HG03439 (cell line): ENCODE data around the gene UPP1.
"Not testable (repeated sequence)": the region's sequence is repeated elsewhere in the genome, so short reads cannot be mapped to it uniquely, and the experiment has no call there.

Source experiments
- ATAC-seq: cut with Tn5 transposase; IDR thresholded peaks from one replicate; pipeline ENCODE4 v1.9.1; 2021; ENCODE audit warnings: mild to moderate bottlenecking, moderate library complexity; ENCODE audit not compliant: unreplicated experiment

UPP1 gene

DNA sequence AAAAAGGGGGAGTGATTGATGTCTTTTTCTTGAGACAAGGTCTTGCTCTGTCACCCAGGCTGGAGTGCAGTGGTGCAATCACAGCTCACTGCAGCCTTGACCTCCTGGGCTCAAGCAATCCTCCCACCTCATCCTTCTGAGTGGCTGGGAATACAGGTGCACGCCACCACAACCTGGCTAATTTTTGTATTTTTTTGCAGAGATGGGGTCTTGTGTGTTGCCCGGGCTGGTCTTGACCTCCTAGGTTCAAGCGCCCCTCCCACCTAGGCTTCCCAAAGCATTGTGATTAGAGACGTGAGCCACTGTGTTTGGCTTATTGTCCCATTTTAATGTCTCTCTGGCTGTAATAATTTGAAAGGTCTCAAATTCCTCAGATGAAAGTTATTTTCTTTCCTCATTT lies 21.8 kb downstream of the UPP1 start:
- ATAC-seq = no peak

- ATAC-seq = no peak
Observed at GRCh38 chr7:48111596-48111995, 22.5 kb downstream of the UPP1 start.

DNA sequence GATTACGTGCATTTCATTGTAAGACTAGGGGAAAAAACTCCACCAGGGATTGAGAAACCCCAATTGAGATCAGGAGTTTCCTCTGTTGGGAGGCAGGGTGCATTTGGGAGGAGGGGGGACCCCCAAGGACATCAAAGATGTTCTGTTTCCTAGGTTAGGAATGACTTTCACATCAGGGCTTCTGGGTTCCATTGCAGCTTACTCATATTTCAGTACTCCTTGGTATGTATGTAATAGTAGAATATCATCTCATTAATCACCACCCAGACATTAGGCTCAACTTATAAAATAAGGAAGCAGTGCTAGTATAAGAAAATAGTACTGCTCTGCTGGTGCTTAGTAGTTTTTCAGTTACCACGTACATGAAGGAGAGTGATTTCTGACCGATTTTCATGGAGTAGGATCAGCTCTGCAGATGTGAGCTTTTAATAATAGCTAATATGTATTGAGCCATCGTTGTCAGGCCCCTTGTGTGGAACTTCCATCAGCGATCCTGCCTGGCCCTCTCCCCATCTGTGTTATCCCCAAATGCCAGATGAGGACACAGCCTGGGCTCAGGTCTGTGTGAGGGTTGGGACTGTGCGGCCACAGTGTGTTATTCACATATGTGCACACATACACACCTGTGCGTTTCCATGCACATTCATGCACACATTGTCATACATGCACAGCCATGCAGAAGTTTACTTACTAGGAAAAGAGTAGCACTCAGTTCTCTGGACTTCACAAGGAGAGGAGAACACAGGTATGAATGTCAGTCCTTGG lies 23.5 kb downstream of the UPP1 start:
- ATAC-seq = no peak

GRCh38 chr7:48113275-48113674 lies 24.2 kb downstream of the UPP1 start:
- ATAC-seq = no peak

DNA sequence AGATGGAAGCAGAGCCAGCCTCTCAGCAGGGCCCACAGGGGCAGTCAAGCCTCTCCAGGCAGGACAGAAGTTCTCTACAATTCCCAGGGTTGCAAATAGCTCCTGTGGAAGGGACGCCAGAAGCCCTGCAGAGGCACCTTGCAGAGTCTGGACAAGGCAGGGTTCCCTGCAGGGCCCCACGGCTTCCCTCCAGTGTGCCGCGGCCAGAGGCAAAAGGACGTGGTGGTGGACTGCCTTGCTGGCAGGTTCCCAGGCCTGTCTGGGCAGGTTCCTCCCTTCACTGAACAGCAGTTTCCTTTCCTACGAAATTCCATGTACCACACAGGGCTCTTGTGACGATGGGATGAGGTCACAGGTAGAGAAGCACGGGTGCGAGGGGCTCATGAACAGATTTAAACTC lies 25.1 kb downstream of the UPP1 start:
- no peak for ATAC-seq

GRCh38 chr7:48114589-48114988 lies 25.5 kb downstream of the UPP1 start:
- ATAC-seq = no peak

- no peak for ATAC-seq
Observed at GRCh38 chr7:48116043-48116442, 27.0 kb downstream of the UPP1 start.

DNA sequence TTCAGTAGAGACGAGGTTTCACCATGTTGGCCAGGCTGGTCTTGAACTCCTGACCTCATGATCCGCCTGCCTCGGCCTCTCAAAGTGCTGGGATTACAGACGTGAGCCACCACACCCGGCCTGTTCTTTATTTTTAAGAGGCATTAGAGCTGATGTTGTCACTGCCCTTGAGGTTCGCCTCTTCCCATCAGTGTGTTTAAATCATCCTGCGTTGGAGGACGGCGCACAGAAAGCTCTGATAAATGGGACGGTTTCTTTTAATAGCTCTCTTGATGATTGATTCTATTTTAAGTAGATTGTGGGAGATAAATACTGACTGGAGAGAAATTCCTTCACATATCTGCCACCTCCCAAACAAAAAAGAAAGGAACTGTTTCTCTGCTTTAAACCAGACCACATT lies 29.0 kb downstream of the UPP1 start:
- ATAC-seq = no peak

DNA sequence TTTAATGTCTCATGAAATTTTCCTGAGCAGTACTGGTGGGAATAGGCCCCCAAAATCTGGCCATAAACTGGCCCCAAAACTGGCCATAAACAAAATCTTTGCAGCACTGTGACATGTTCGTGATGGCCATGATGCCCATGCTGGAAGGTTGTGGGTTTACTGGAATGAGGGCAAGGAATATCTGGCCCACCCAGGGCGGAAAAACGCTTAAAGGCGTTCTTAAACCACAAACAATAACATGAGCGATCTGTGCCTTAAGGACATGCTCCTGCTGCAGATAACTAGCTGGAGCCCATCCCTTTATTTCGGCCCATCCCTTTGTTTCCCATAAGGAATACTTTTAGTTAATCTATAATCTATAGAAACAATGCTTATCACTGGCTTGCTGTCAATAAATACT lies 31.5 kb downstream of the UPP1 start:
- not testable (repeated sequence) for ATAC-seq

- ATAC-seq = no peak
Observed at GRCh38 chr7:48126037-48126436, 37.0 kb downstream of the UPP1 start.

GRCh38 chr7:48130658-48131108 lies 41.6 kb downstream of the UPP1 start:
- ATAC-seq = no peak

- no peak for ATAC-seq
Observed at GRCh38 chr7:48132792-48133191, 43.7 kb downstream of the UPP1 start.

DNA sequence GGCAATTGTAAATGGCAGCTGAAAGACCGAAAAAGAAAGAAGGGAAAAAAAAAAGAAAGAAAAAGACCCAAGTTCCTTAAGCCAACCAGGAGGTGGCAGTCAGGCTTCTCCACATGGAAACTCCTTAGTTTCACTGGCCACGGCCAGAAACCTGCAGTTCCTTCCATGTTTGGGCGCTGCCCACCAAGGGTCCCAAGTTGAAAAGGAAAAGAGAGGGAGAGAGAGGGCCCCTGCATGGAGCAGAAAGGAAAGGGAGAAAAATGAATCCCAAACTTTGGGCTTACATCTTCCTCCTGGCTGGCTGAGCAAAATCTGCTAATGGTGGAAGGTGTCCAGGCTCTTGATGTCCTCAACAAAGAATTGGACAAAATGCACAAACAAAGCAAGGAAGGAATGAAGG lies 50.4 kb downstream of the UPP1 start:
- ATAC-seq = no peak

DNA sequence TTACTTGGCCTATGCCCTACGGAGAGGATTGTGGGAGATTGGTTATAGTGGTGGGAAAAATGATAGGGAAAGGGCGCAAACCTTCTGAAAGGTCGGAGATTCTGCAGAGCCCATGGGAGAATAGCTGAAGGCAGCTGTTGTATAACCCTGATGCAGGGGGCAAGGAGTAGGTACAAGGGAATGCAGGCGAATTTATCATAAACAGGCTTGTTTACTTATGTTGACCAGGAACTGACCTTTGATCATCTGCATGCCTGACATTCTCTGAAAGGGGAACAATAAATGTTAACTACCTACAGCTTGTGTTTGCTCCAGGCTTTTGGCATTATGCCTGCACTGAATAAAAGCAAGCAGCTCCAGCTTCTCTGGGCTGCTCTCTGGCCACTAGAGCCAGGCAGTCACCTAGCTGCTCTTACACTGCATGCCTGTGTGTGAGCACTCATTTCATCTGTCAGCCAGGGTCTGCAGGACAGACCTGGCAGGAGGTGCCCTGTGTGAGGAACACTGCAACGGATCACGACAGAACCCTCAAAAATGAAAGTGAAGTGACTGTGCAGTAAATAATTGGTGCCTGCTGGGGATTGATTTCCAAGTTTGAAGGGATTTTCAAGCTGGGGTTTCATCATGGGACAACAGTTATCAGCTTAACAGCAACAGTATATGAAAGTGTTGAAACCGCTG lies 51.1 kb downstream of the UPP1 start:
- no peak for ATAC-seq

DNA sequence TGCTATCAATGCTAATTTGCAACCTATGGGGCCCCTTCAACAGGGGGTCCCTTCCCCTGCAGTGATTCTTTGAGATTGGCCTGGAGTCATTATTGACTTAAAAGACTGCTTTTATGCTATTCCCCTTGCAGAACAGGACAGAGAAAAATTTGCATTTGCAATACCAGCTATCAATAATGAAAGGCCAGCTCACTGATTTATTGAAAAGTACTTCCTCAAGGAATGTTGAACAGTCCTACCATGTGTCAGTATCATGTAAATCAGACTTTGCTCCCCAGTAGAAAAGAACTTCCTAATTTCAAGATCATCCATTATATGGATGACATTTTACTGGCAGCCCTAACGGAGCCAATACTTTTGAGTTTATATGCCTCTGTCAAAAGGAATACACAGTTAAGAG lies 52.5 kb downstream of the UPP1 start:
- ATAC-seq = no peak

GRCh38 chr7:48144291-48144768 lies 55.3 kb downstream of the UPP1 start:
- no peak for ATAC-seq

DNA sequence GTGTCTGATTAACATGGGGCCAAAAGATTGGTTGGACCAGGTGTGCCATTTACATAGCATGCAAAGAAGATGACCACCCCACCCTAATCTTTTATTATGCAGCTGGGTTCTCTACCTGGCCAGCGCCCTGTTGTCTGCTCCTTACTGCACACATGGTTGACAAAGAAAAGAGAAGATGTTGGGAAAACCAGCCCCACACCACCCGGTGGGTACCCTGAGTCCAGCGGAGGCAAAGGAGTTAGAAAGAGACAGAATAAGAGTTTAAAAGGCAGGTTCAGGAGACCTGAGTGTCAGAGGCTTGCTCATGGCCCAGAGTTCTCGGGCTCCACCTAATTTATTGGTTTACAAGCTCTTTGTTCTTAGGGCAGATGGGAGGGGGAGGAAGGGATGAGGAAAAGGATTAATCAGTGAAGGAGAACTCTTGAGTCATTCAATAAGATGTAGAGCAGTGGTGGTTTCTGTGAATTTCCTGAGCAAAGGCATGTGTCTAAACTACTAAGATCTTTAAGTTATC lies 58.1 kb downstream of the UPP1 start:
- ATAC-seq = no peak

DNA sequence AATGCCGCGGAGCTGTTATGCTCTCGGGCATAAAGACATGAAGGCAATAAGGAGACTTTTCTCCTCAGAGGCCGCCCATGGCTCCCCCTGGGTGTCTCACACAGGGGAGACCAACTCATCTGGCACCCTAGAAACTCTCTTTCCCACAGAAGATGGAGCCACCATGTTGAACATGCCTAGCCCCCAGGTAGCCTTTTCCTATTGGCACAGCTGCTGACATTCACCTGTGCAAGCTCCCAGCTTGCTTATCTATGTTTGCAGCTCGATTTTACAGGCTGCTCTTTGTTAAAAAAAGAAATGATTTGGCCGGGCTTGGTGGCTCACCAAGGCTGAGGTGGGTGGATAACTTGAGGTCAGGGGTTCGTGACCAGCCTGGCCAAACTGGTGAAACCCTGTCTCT lies 58.6 kb downstream of the UPP1 start:
- not testable (repeated sequence) for ATAC-seq

GRCh38 chr7:48148311-48148710 lies 59.2 kb downstream of the UPP1 start:
- no peak for ATAC-seq

DNA sequence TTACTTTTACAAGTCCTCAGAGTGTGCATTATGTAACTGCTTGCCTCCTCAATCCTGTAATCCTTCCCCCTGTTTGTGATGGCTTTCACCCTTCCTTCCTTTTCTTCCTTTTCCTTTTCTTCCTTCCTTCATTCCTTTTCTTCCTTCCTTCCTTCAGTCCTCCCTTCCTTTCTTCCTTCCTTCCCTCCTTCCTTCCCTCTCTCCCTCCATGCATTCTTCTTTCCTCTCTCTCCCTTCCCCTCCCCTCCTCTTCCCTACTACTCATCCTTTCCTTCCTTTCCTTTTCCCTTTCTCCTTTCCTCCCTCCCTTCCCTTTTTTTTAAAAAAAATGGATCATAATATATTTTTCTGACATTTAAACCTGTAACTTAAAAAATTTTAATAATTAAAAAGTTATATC lies 60.0 kb downstream of the UPP1 start:
- ATAC-seq = no peak

- ATAC-seq = no peak
Observed at GRCh38 chr7:48150086-48150485, 61.0 kb downstream of the UPP1 start.

- ATAC-seq = peak; percentile 67
Observed at GRCh38 chr7:48154792-48155413, 65.8 kb downstream of the UPP1 start.
